Measurements from ENCODE around the gene PDE6G. TPM values are rescaled to one million over a fixed set of nuclear protein-coding genes. Genes with fewer than 3 reads are reported as not detected.

The PDE6G gene
- total and polyA plus RNA-seq, 11 donors: 0.67 to 2.3 (median 1.1) TPM; not detected in 7

- Histone ChIP-seq H3K9me3 (peaks cover 0 to 6% (median 0%) of the 10 kb centered on the region in 12 donors), H3K27ac (no peak overlapping the region), H3K27me3 (peaks cover 8 to 56% (median 25%) of the 10 kb centered on the region in 9 donors), H3K4me3 (peak overlapping the region in 1 of 12 donors; percentile 18), H3K36me3 (no peaks in the 10 kb centered on the region), H3K4me1 (peaks cover 0 to 8% (median 0%) of the 10 kb centered on the region in 12 donors)
- 25 to 42% (median 30%) methylated on average over 14 to 21 of the region's 21 CpGs for WGBS, 4 donors
- intact Hi-C loops (cut with DNase I): no loop called here
- ATAC-seq (no peak), DNase-seq (no peak)
- TF ChIP-seq POLR2A (IDR thresholded peaks at IDR 0.05) (no peak), CTCF (IDR thresholded peaks at IDR 0.05) (no peak)
Measured at GRCh38 chr17:81647640-81648012, 8.7 kb downstream of the PDE6G start.

DNA sequence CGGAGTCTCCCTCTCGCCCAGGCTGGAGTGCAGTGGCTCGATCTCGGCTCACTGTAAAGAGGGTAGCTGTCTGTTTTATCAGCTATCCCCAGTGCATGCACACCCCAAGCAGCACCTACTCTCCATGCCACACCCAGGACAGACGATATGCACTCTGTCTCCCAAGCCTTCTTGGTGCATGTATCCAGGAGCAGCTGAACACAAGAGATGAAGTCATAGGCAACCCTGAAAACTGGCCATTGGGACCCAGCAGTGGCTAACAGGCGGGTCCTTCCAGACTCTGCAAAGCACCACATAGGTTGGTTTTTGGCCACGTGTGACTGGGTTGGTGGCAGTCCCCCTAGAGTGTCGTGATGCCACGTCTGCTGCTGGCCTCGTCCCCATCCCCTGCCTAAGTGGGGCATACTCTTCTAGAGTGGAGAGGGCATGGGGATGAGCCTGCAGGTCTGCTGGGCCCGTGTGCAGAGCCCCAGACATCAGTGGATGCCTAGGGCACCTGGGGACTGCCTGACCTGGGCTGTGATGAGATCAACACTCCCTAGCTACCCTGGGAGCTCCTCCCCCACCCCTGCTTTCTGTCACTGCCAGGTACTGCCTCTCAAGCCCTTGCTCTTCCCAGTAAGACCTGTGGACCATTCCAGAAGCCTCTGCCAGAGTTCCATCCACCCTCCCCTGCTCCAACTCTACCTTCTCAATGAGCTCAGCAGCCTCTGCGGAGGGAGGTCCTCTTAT is 9.3 kb downstream of the PDE6G start:
- ATAC-seq (no peak), DNase-seq (no peak)
- H3K9me3 ChIP-seq: peaks cover 0 to 6% (median 0%) of the 10 kb centered on the region in 12 donors
- H3K27me3 ChIP-seq: peaks cover 8 to 52% (median 25%) of the 10 kb centered on the region in 9 donors
- H3K4me1 ChIP-seq: peaks cover 0 to 8% (median 0%) of the 10 kb centered on the region in 12 donors
- H3K27ac ChIP-seq: no peak overlapping the region
- H3K4me3 ChIP-seq: no peak overlapping the region
- intact Hi-C loops (cut with DNase I): no loop called here
- H3K36me3 ChIP-seq: no peaks in the 10 kb centered on the region
- TF ChIP-seq CTCF (IDR thresholded peaks at IDR 0.05) (no peak), POLR2A (IDR thresholded peaks at IDR 0.05) (no peak)
- 61 to 71% (median 64%) methylated on average over 12 of the region's 12 CpGs for WGBS, 4 donors

GRCh38 chr17:81644976-81645952 is 11.1 kb downstream of the PDE6G start:
- Histone ChIP-seq H3K27ac (no peak overlapping the region), H3K4me3 (no peak overlapping the region), H3K36me3 (no peaks in the 10 kb centered on the region), H3K4me1 (peaks cover 0 to 8% (median 0%) of the 10 kb centered on the region in 12 donors), H3K9me3 (peaks cover 0 to 6% (median 0%) of the 10 kb centered on the region in 12 donors), H3K27me3 (peaks cover 8 to 36% (median 20%) of the 10 kb centered on the region in 9 donors)
- ATAC-seq (no peak), DNase-seq (no peak)
- WGBS, 4 donors: 85 to 91% (median 87%) methylated on average over 26 to 29 of the region's 29 CpGs
- intact Hi-C loops (cut with DNase I): no loop called here
- no peak for TF ChIP-seq CTCF (IDR thresholded peaks at IDR 0.05)
- no peak for TF ChIP-seq POLR2A (IDR thresholded peaks at IDR 0.05)

DNA sequence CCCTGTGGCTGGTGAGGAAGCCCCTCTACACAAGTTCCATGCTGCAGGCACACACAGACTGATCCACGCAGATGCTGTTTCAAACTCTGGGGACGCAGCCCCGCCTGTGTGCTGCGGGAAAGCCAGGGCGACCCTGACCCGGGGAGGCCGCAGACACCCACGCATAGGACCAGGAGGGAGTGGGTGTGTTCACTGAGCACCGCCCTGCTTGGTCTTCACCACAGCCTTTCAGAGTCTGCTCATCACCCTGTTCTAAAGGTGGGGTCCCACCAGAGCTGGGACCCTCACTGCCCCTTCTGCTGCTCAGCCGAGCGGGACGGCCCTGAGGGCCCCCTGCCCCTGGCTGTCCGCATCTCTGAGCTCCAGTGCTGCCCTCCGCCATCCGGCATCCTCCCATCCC is 11.8 kb downstream of the PDE6G start:
- intact Hi-C loops (cut with DNase I): no loop called here
- 87 to 94% (median 91%) methylated on average over 8 to 15 of the region's 15 CpGs for WGBS, 4 donors

More for the DNA sequence above, 11.8 kb downstream of the PDE6G start:
- Histone ChIP-seq H3K36me3 (no peaks in the 10 kb centered on the region), H3K4me3 (no peak overlapping the region), H3K9me3 (peaks cover 0 to 6% (median 0%) of the 10 kb centered on the region in 12 donors), H3K27me3 (peaks cover 8 to 30% (median 16%) of the 10 kb centered on the region in 9 donors), H3K4me1 (peaks cover 0 to 8% (median 0%) of the 10 kb centered on the region in 12 donors), H3K27ac (no peak overlapping the region)
- TF ChIP-seq POLR2A (IDR thresholded peaks at IDR 0.05) (no peak), CTCF (IDR thresholded peaks at IDR 0.05) (no peak)
- ATAC-seq (peak in 1 of 4 donors; percentile 8), DNase-seq (no peak)

Measured in heart left ventricle (tissue), 16 donors.